ENCODE data around the gene SHROOM4.

The SHROOM4 gene

GRCh38 chrX:50707405-50707804, 106.6 kb downstream of the SHROOM4 start:
- CTCF ChIA-PET, result no interaction called here
- peaks cover 3% of the 10 kb centered on the region for H3K27me3 Mint-ChIP-seq
- no peaks in the 10 kb centered on the region for H3K9me3 Mint-ChIP-seq
- H3K27ac Mint-ChIP-seq, result no peak overlapping the region
- no peak for DNase-seq
- no peaks in the 10 kb centered on the region for H3K4me1 Mint-ChIP-seq
- no peak overlapping the region for H3K4me3 Mint-ChIP-seq
- H3K36me3 Mint-ChIP-seq, result no peaks in the 10 kb centered on the region

- H3K36me3 Mint-ChIP-seq, result no peaks in the 10 kb centered on the region
- CTCF ChIA-PET, result no interaction called here
- H3K27me3 Mint-ChIP-seq, result peaks cover 3% of the 10 kb centered on the region
- no peak overlapping the region for H3K27ac Mint-ChIP-seq
- DNase-seq, result no peak
- no peaks in the 10 kb centered on the region for H3K9me3 Mint-ChIP-seq
- H3K4me1 Mint-ChIP-seq, result no peaks in the 10 kb centered on the region
- no peak overlapping the region for H3K4me3 Mint-ChIP-seq
Observed at GRCh38 chrX:50705042-50705441, 109.0 kb downstream of the SHROOM4 start.

GRCh38 chrX:50704360-50704759, 109.6 kb downstream of the SHROOM4 start:
- Mint-ChIP-seq H3K4me3 (no peak overlapping the region), H3K36me3 (no peaks in the 10 kb centered on the region), H3K4me1 (no peaks in the 10 kb centered on the region), H3K9me3 (no peaks in the 10 kb centered on the region), H3K27ac (no peak overlapping the region), H3K27me3 (peaks cover 3% of the 10 kb centered on the region)
- CTCF ChIA-PET, result no interaction called here
- no peak for DNase-seq

GRCh38 chrX:50700921-50701320, 113.1 kb downstream of the SHROOM4 start:
- Mint-ChIP-seq H3K4me1 (no peaks in the 10 kb centered on the region), H3K9me3 (no peaks in the 10 kb centered on the region), H3K27ac (no peak overlapping the region), H3K36me3 (no peaks in the 10 kb centered on the region), H3K4me3 (no peak overlapping the region), H3K27me3 (peaks cover 3% of the 10 kb centered on the region)
- CTCF ChIA-PET, result no interaction called here
- DNase-seq, result no peak

- Mint-ChIP-seq H3K27ac (no peak overlapping the region), H3K27me3 (no peaks in the 10 kb centered on the region), H3K4me1 (no peaks in the 10 kb centered on the region), H3K36me3 (no peaks in the 10 kb centered on the region), H3K9me3 (no peaks in the 10 kb centered on the region), H3K4me3 (no peak overlapping the region)
- no peak for DNase-seq
- CTCF ChIA-PET, result no interaction called here
Observed at GRCh38 chrX:50698944-50699343, 115.0 kb downstream of the SHROOM4 start.

- DNase-seq, result no peak
- no peaks in the 10 kb centered on the region for H3K4me1 Mint-ChIP-seq
- H3K27me3 Mint-ChIP-seq, result no peaks in the 10 kb centered on the region
- H3K36me3 Mint-ChIP-seq, result no peaks in the 10 kb centered on the region
- CTCF ChIA-PET, result no interaction called here
- H3K27ac Mint-ChIP-seq, result no peak overlapping the region
- no peaks in the 10 kb centered on the region for H3K9me3 Mint-ChIP-seq
- no peak overlapping the region for H3K4me3 Mint-ChIP-seq
Observed at GRCh38 chrX:50697691-50698090, 116.3 kb downstream of the SHROOM4 start.

GRCh38 chrX:50691820-50692219, 122.2 kb downstream of the SHROOM4 start:
- Mint-ChIP-seq H3K27ac (no peak overlapping the region), H3K4me3 (no peak overlapping the region), H3K9me3 (no peaks in the 10 kb centered on the region), H3K36me3 (no peaks in the 10 kb centered on the region), H3K27me3 (no peaks in the 10 kb centered on the region), H3K4me1 (no peaks in the 10 kb centered on the region)
- CTCF ChIA-PET, result interaction anchor here (0.8 to 1.7 kb wide), 5 partner anchors 11 to 777 kb away, joined by 3 to 7 read pairs (median 3); no protein-coding TSS in a partner anchor
- DNase-seq, result no peak

GRCh38 chrX:50684871-50685270, 129.1 kb downstream of the SHROOM4 start:
- Mint-ChIP-seq H3K9me3 (no peaks in the 10 kb centered on the region), H3K4me1 (no peaks in the 10 kb centered on the region), H3K27ac (no peak overlapping the region), H3K4me3 (no peak overlapping the region), H3K27me3 (no peaks in the 10 kb centered on the region), H3K36me3 (no peaks in the 10 kb centered on the region)
- no peak for DNase-seq
- CTCF ChIA-PET, result no interaction called here

- no peaks in the 10 kb centered on the region for H3K4me1 Mint-ChIP-seq
- DNase-seq, result no peak
- no peaks in the 10 kb centered on the region for H3K27me3 Mint-ChIP-seq
- H3K36me3 Mint-ChIP-seq, result no peaks in the 10 kb centered on the region
- H3K4me3 Mint-ChIP-seq, result no peak overlapping the region
- CTCF ChIA-PET, result interaction anchor here (2.0 kb wide), 1 partner anchor 10 kb away, joined by 7 read pairs; no protein-coding TSS in a partner anchor
- H3K9me3 Mint-ChIP-seq, result no peaks in the 10 kb centered on the region
- H3K27ac Mint-ChIP-seq, result no peak overlapping the region
Observed at GRCh38 chrX:50680990-50681389, 133.0 kb downstream of the SHROOM4 start.

GRCh38 chrX:50677789-50678188, 136.2 kb downstream of the SHROOM4 start:
- Mint-ChIP-seq H3K9me3 (no peaks in the 10 kb centered on the region), H3K27ac (no peak overlapping the region), H3K27me3 (no peaks in the 10 kb centered on the region), H3K4me3 (no peak overlapping the region), H3K36me3 (no peaks in the 10 kb centered on the region), H3K4me1 (no peaks in the 10 kb centered on the region)
- CTCF ChIA-PET, result no interaction called here
- DNase-seq, result no peak

GRCh38 chrX:50671661-50672060, 142.3 kb downstream of the SHROOM4 start:
- CTCF ChIA-PET, result interaction anchor here (0.7 kb wide), 1 partner anchor 60 kb away, joined by 3 read pairs; no protein-coding TSS in a partner anchor
- H3K27me3 Mint-ChIP-seq, result no peaks in the 10 kb centered on the region
- H3K4me3 Mint-ChIP-seq, result no peak overlapping the region

GRCh38 chrX:50668860-50669259, 145.1 kb downstream of the SHROOM4 start:
- CTCF ChIA-PET, result no interaction called here
- DNase-seq, result no peak
- H3K4me1 Mint-ChIP-seq, result no peaks in the 10 kb centered on the region
- no peaks in the 10 kb centered on the region for H3K36me3 Mint-ChIP-seq
- H3K27ac Mint-ChIP-seq, result no peak overlapping the region
- no peaks in the 10 kb centered on the region for H3K27me3 Mint-ChIP-seq
- no peak overlapping the region for H3K4me3 Mint-ChIP-seq
- H3K9me3 Mint-ChIP-seq, result no peaks in the 10 kb centered on the region

More at GRCh38 chrX:50671661-50672060, 142.3 kb downstream of the SHROOM4 start:
- DNase-seq, result no peak
- Mint-ChIP-seq H3K4me1 (no peaks in the 10 kb centered on the region), H3K36me3 (no peaks in the 10 kb centered on the region), H3K9me3 (no peaks in the 10 kb centered on the region), H3K27ac (no peak overlapping the region)

- CTCF ChIA-PET, result no interaction called here
- Mint-ChIP-seq H3K36me3 (no peaks in the 10 kb centered on the region), H3K9me3 (no peaks in the 10 kb centered on the region), H3K4me3 (no peak overlapping the region), H3K27me3 (no peaks in the 10 kb centered on the region), H3K4me1 (no peaks in the 10 kb centered on the region), H3K27ac (no peak overlapping the region)
- DNase-seq, result no peak
Observed at GRCh38 chrX:50648156-50648555, 165.8 kb downstream of the SHROOM4 start.

- DNase-seq, result no peak
- H3K27ac Mint-ChIP-seq, result no peak overlapping the region
- H3K36me3 Mint-ChIP-seq, result no peaks in the 10 kb centered on the region
- H3K9me3 Mint-ChIP-seq, result no peaks in the 10 kb centered on the region
- H3K27me3 Mint-ChIP-seq, result no peaks in the 10 kb centered on the region
- H3K4me3 Mint-ChIP-seq, result no peak overlapping the region
- CTCF ChIA-PET, result no interaction called here
- no peaks in the 10 kb centered on the region for H3K4me1 Mint-ChIP-seq
Observed at GRCh38 chrX:50644496-50644895, 169.5 kb downstream of the SHROOM4 start.

- no peak for DNase-seq
- CTCF ChIA-PET, result no interaction called here
- Mint-ChIP-seq H3K9me3 (no peaks in the 10 kb centered on the region), H3K4me1 (no peaks in the 10 kb centered on the region), H3K36me3 (no peaks in the 10 kb centered on the region), H3K4me3 (no peak overlapping the region), H3K27me3 (no peaks in the 10 kb centered on the region), H3K27ac (no peak overlapping the region)
Observed at GRCh38 chrX:50643525-50644137, 170.4 kb downstream of the SHROOM4 start.

- H3K36me3 Mint-ChIP-seq, result no peaks in the 10 kb centered on the region
- DNase-seq, result no peak
- no peaks in the 10 kb centered on the region for H3K9me3 Mint-ChIP-seq
- H3K4me3 Mint-ChIP-seq, result no peak overlapping the region
- H3K27ac Mint-ChIP-seq, result no peak overlapping the region
- H3K27me3 Mint-ChIP-seq, result no peaks in the 10 kb centered on the region
- CTCF ChIA-PET, result no interaction called here
- H3K4me1 Mint-ChIP-seq, result no peaks in the 10 kb centered on the region
Observed at GRCh38 chrX:50638123-50638522, 175.9 kb downstream of the SHROOM4 start.

Measured in activated naive CD4-positive, alpha-beta T cell treated with anti-CD3 and anti-CD28 coated beads, Interleukin-2, amount 10 ng/mL, durations not matched to agents 7 days and 5 days (primary cell).